GM21717 (cell line): ENCODE data around the gene ASH1L.
"Not testable (repeated sequence)": the region's sequence is repeated elsewhere in the genome, so short reads cannot be mapped to it uniquely, and the experiment has no call there.

Source experiments
- ATAC-seq: cut with Tn5 transposase; IDR thresholded peaks from one replicate; pipeline ENCODE4 v1.9.1; 2021; ENCODE audit warnings: mild to moderate bottlenecking, moderate library complexity; ENCODE audit not compliant: unreplicated experiment

The ASH1L gene

GRCh38 chr1:155499953-155500639 is 62.5 kb downstream of the ASH1L start:
- no peak for ATAC-seq

- ATAC-seq = no peak
Measured at GRCh38 chr1:155499263-155499662, 63.3 kb downstream of the ASH1L start.

GRCh38 chr1:155493595-155493994 is 69.0 kb downstream of the ASH1L start:
- not testable (repeated sequence) for ATAC-seq

GRCh38 chr1:155488419-155488818 is 74.2 kb downstream of the ASH1L start:
- not testable (repeated sequence) for ATAC-seq

- ATAC-seq = no peak
Measured at GRCh38 chr1:155487541-155487940, 75.1 kb downstream of the ASH1L start.

- ATAC-seq = not testable (repeated sequence)
Measured at GRCh38 chr1:155486952-155487351, 75.7 kb downstream of the ASH1L start.

- no peak for ATAC-seq
Measured at GRCh38 chr1:155485945-155486344, 76.7 kb downstream of the ASH1L start.

- no peak for ATAC-seq
Measured at GRCh38 chr1:155485222-155485621, 77.4 kb downstream of the ASH1L start.

- ATAC-seq = no peak
Measured at GRCh38 chr1:155481741-155482241, 80.8 kb downstream of the ASH1L start.

GRCh38 chr1:155479205-155479604 is 83.4 kb downstream of the ASH1L start:
- ATAC-seq = no peak

GRCh38 chr1:155478270-155478852 is 84.2 kb downstream of the ASH1L start:
- ATAC-seq = no peak

- ATAC-seq = no peak
Measured at GRCh38 chr1:155474146-155474545, 88.5 kb downstream of the ASH1L start.

GRCh38 chr1:155473151-155473821 is 89.3 kb downstream of the ASH1L start:
- ATAC-seq = no peak

- no peak for ATAC-seq
Measured at GRCh38 chr1:155472491-155473083, 90.0 kb downstream of the ASH1L start.

- no peak for ATAC-seq
Measured at GRCh38 chr1:155471891-155472290, 90.7 kb downstream of the ASH1L start.

- ATAC-seq = no peak
Measured at GRCh38 chr1:155471026-155471425, 91.6 kb downstream of the ASH1L start.

- ATAC-seq = no peak
Measured at GRCh38 chr1:155466996-155467395, 95.6 kb downstream of the ASH1L start.

- no peak for ATAC-seq
Measured at GRCh38 chr1:155466617-155466972, 96.0 kb downstream of the ASH1L start.

GRCh38 chr1:155463865-155464650 is 98.5 kb downstream of the ASH1L start:
- ATAC-seq = no peak

GRCh38 chr1:155458111-155458510 is 104.5 kb downstream of the ASH1L start:
- ATAC-seq = no peak

- ATAC-seq = no peak
Measured at GRCh38 chr1:155457266-155457665, 105.3 kb downstream of the ASH1L start.
